Omental fat pad (tissue), 4 donors: ENCODE data around the gene REM2. TPM values are rescaled to one million over a fixed set of nuclear protein-coding genes. Genes with fewer than 3 reads are reported as not detected.

Source experiments
- ATAC-seq: fragments of 150-250 bp; one replicate; pipeline ENCODE4 v1.9.1; 2016; ENCODE audit warnings: mild to moderate bottlenecking, moderate library complexity; ENCODE audit not compliant: low FRiP score
- DNase-seq: peaks from one replicate; pipeline ENCODE4 v3.0.0-alpha.2; 2019; ENCODE audit warnings: low spot score
- CTCF ChIP-seq, 3 donors: fragments of 450-650 bp; IDR thresholded peaks; one replicate each; pipeline ENCODE4 v1.5.1; 2016 to 2017; ENCODE audit warnings: antibody characterized with exemption in 3 of 3, mild to moderate bottlenecking in 3 of 3, moderate library complexity in 2 of 3
- total RNA-seq, 4 donors: library from RNA; depleted of rRNA; stranded (reverse); fragments of >200 nt; gene quantifications; one replicate each; pipeline ENCODE4 v1.1.0, GENCODE V29; 2016

REM2 gene
- total RNA-seq, 4 donors from 2014 or later = 0.24 to 3.3 (median 1.0) TPM

DNA sequence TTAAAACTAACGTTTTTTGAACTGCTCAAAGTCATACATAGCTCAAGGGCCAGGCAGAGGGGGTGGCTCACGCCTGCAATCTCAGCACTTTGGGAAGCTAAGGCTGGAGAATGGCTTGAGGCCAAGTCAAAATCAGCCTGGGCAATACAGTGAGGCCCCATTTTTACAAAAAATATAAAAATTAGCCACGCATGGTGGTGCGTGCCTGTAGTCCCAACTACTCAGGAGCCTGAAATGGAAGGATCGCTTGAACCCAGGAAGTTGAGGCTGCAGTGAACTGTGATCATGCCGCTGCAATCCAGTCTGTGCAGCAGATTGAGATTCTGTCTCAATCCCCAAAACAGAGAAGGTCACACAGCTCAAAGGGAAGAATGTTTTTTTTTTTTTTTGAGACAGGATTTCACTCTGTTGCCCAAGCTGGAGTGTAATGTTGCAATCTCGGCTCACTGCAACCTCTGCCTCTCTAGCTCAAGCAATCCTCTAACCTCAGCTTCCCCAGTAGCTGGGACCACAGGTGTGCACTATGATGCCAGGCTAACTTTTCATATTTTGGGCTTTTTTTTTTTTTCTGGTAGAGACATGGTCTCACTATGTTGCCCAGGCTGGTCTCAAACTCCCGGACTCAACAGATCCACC lies 33.0 kb downstream of the REM2 start:
- DNase-seq (no peak), ATAC-seq (no peak)

DNA sequence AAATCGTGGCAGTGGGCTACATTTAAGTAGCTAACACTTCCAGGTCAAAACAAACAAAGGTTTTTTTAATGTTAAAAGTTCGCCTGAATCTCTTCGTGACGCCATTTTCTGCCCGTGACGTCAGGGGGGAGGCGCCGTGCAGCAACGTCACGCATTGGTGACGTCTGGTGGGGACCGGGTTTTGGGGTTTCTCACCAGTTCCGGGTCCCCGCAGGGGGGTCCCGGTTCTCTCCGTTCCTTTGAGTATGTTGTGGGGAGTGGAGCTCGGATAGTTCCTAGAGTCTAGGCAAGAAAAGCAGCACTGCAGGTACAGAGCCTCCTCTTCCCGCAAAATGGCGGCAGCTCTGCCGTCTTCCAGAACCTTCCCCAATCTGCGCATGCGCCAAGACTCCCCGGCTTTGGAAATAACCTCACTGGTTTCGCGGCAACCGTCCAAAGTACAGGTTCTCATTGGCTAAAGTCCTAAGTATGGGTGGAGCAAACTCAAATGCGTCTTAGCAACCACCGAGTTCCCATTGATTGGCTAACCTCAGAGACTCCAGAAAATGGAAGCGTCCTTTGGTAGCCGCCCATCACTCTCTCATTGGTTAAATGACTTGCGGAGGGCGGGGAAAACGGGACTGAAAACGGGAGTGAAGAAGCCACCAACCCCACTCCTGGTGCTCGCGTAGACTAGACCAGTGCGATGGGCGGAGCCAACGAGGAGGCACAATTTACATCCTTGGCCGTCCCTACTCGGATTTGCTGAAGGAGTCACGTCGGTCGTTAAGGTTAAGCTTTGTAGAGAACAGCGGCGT lies 36.0 kb downstream of the REM2 start, which contains the start of gene RBM23:
TSS of gene RBM23 (minus strand) at position 346 of the 797 bp plus-strand sequence.
- DNase-seq (peak; percentile 100), ATAC-seq (peak; percentile 96)
- TF ChIP-seq CTCF (IDR thresholded peaks at IDR 0.05) = no peak

More for the DNA sequence above, 33.0 kb downstream of the REM2 start:
- no peak for TF ChIP-seq CTCF (IDR thresholded peaks at IDR 0.05)

- ATAC-seq = peak; percentile 28
- no peak for DNase-seq
- TF ChIP-seq CTCF (IDR thresholded peaks at IDR 0.05) = no peak
These were observed 36.5 kb downstream of the REM2 start for GRCh38 chr14:22919601-22919921.

GRCh38 chr14:22920697-22921096 lies 37.7 kb downstream of the REM2 start:
- no peak for ATAC-seq
- DNase-seq = no peak
- no peak for TF ChIP-seq CTCF (IDR thresholded peaks at IDR 0.05)

DNA sequence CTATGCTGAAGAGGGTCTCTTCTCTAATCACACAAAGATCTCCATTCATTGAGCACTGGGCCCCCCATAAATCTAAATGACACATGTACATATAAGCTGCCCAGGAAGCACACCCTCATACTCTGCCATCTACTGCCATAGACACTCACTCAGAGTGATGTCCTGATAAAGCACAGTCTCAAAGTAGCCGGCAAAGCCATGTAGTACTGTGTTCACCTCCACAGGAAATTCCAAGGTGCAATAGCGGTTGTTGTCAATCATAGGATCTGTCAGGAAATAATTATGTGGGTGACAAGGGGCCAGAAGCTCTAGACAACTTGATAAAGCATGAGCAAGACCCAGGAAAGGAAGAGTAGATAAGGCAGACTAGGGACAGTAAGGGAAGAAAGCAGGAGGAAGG lies 39.3 kb downstream of the REM2 start:
- ATAC-seq (no peak), DNase-seq (no peak)
- no peak for TF ChIP-seq CTCF (IDR thresholded peaks at IDR 0.05)

DNA sequence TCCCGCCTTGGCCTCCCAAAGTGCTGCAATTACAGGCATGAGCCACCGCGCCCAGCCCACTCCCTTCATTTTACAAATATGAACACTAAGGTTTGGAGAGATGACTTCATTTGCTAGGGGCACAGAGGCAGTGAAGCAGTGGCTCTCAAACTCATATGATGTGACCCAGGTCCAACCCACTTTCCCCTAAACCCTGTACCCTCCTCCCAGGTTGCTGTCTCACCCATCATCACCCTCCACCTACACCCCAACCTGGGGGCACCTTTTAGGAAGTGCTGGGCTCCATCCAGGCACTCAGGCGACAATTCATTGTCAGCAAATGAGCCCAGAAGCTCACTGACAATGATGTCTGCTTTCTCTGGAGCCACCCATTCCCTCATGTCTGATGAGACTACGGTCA lies 40.7 kb downstream of the REM2 start:
- no peak for DNase-seq
- no peak for TF ChIP-seq CTCF (IDR thresholded peaks at IDR 0.05)
- ATAC-seq = no peak

DNA sequence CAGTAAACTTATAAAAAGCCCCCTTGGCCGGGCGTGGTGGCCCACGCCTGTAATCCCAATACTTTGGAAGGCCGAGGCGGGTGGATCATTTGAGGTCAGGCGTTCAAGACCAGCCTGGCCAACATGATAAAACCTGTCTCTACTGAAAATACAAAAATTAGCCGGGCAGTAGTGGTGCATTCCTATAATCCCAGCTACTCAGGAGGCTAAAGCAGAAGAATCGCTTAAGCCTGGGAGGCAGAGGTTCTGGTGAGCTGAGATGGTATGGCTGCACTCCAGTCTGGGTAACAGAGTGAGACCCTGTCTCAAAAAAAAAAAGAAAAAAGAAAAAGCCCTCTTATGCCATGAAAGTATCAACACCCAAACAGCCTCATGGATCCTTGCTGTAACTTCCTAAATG lies 42.5 kb downstream of the REM2 start:
- ATAC-seq (no peak), DNase-seq (no peak)
- no peak for TF ChIP-seq CTCF (IDR thresholded peaks at IDR 0.05)
